ENCODE data around the gene MACIR. TPM values are rescaled to one million over a fixed set of nuclear protein-coding genes. Genes with fewer than 3 reads are reported as not detected.
A peak's percentile ranks its signal among the peaks of the same experiment; 100 is the strongest.

MACIR gene
- total RNA-seq, 4 donors from 2014 or later = 4.1 to 42.7 (median 24.1) TPM

GRCh38 chr5:103259705-103260355 is 1.3 kb downstream of the MACIR start:
- peak overlapping the region; percentile 87 to 94 (median 92) for H3K4me3 ChIP-seq
- peak in 1 of 3 donors; percentile 18 for DNase-seq
- no peaks in the 10 kb centered on the region for H3K36me3 ChIP-seq
- H3K4me1 ChIP-seq = peaks cover 0 to 16% (median 2%) of the 10 kb centered on the region in 4 donors
- TF ChIP-seq POLR2A (IDR thresholded peaks at IDR 0.05) (no peak), CTCF (IDR thresholded peaks at IDR 0.05) (no peak)
- H3K27ac ChIP-seq = peak overlapping the region; percentile 79 to 97 (median 91)
- no peaks in the 10 kb centered on the region for H3K9me3 ChIP-seq
- no peaks in the 10 kb centered on the region for H3K27me3 ChIP-seq

DNA sequence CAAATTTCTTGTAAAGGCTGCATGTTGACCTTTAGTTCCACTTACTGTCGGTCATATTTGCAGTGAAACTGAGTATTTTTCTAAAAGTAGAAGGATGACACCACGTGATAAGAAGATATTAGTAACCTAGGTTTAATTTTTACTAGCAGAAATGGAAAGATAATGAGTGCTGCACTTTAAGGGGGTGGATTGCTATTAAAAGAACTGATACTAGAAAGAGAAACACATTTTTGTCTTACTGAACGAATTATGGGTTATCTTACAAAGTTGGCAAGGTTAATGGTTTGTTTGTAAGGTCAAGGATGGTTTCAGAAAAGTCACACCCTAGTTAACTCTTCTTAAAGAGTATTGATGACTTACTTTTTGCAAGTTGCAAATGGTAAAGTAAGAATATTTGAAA is 2.4 kb downstream of the MACIR start:
- Histone ChIP-seq H3K4me1 (peaks cover 0 to 8% (median 2%) of the 10 kb centered on the region in 4 donors), H3K4me3 (peak overlapping the region in 2 of 4 donors; percentile 94), H3K36me3 (no peaks in the 10 kb centered on the region), H3K9me3 (no peaks in the 10 kb centered on the region), H3K27me3 (no peaks in the 10 kb centered on the region), H3K27ac (peak overlapping the region in 1 of 4 donors; percentile 97)
- DNase-seq = no peak
- no peak for TF ChIP-seq POLR2A (IDR thresholded peaks at IDR 0.05)
- TF ChIP-seq CTCF (IDR thresholded peaks at IDR 0.05) = no peak

DNA sequence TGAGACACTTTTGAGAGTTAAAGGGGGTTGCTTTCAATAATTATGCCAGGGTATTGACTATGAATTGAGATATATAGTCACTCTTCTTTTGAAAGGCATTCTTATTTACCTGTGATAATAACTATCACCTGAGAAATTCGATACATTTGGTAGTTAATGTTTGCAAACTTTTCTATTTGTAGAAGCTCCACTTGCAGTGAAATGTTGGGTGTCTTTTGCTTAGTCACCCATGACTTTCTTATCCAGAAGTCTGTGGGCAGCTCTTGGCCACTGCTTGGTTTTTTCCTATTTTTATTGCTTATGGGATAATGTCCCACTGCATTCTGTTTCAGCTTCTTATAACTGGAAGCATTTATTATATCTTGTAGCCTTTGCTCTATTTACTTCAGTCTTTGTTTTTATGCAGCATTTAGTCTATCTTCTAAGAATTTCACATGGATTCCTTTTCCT is 3.9 kb downstream of the MACIR start:
- Histone ChIP-seq H3K9me3 (no peaks in the 10 kb centered on the region), H3K27me3 (no peaks in the 10 kb centered on the region), H3K4me1 (peaks cover 0 to 4% (median 2%) of the 10 kb centered on the region in 4 donors), H3K27ac (peak overlapping the region in 1 of 4 donors; percentile 12), H3K36me3 (peaks cover 0 to 13% (median 0%) of the 10 kb centered on the region in 3 donors), H3K4me3 (no peak overlapping the region)
- no peak for TF ChIP-seq POLR2A (IDR thresholded peaks at IDR 0.05)
- DNase-seq = no peak

DNA sequence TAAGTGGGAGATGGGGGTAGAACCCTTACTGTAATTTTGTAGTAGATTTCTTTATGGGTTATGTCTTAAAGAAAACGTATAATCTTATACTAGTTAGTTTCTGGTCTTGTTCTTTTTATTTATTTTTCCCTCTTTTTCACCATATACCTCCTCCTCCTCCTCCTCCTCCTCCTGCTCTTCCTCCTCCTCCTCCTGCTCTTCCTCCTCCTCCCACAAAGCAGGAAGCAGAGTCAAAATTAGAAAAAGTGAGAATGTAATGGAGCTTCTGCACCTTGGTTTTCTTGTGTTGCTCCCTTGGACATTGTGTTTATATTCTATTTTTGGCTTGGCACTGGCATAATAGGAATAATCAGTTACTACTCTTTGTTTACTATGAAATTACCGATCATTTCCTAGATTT is 4.5 kb downstream of the MACIR start:
- no peak for TF ChIP-seq POLR2A (IDR thresholded peaks at IDR 0.05)
- TF ChIP-seq CTCF (IDR thresholded peaks at IDR 0.05) = no peak
- Histone ChIP-seq H3K9me3 (no peaks in the 10 kb centered on the region), H3K27me3 (no peaks in the 10 kb centered on the region), H3K4me1 (peaks cover 0 to 4% (median 2%) of the 10 kb centered on the region in 4 donors), H3K27ac (no peak overlapping the region), H3K4me3 (no peak overlapping the region), H3K36me3 (peaks cover 0 to 18% (median 0%) of the 10 kb centered on the region in 3 donors)
- no peak for DNase-seq

DNA sequence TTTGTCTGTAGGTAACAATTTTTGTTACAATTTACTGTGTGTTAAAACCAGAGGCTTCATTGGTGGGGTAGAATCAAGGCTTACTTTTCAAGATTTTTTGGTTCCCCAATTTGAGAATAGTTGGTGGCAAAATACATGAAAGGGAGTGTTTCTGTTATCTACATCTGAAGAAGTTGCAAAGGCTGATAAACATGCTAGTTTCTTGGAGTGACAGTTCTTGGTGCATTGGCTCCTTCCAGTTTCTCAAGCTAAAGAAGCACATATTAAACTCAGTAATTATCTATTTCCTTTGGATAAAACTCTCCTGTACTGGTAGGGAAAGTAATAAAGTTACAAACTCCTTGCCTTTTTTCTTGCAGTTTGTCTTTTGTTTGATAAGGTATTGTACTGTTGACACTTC is 5.9 kb downstream of the MACIR start:
- H3K27me3 ChIP-seq = no peaks in the 10 kb centered on the region
- H3K9me3 ChIP-seq = no peaks in the 10 kb centered on the region
- peaks cover 0 to 21% (median 0%) of the 10 kb centered on the region in 3 donors for H3K36me3 ChIP-seq
- peaks cover 0 to 4% (median 2%) of the 10 kb centered on the region in 4 donors for H3K4me1 ChIP-seq
- no peak for TF ChIP-seq CTCF (IDR thresholded peaks at IDR 0.05)
- no peak for TF ChIP-seq POLR2A (IDR thresholded peaks at IDR 0.05)
- H3K27ac ChIP-seq = no peak overlapping the region
- DNase-seq = no peak
- no peak overlapping the region for H3K4me3 ChIP-seq

DNA sequence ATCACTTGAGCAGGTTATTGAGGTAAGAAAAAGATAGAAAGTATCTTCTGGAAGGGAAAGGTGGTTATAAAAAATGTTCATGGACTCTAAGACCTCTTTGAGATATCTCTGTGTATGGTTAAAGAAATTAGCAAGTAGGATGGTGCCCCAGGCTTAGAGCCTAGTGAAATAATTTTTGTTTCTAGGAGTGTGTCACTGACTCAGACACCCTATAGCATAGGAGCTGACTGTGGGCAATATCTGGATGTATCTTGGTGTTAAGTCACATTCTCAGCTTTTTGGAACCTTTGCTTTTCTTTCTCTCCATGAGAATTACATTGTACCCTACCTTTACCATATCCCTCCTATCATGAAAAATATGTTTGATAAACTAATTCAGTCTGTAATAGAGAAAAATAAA is 12.0 kb downstream of the MACIR start:
- Histone ChIP-seq H3K9me3 (no peaks in the 10 kb centered on the region), H3K4me1 (no peaks in the 10 kb centered on the region), H3K27ac (no peak overlapping the region), H3K4me3 (no peak overlapping the region), H3K27me3 (no peaks in the 10 kb centered on the region), H3K36me3 (peaks cover 0 to 23% (median 0%) of the 10 kb centered on the region in 3 donors)
- DNase-seq = no peak
- TF ChIP-seq POLR2A (IDR thresholded peaks at IDR 0.05) = no peak
- TF ChIP-seq CTCF (IDR thresholded peaks at IDR 0.05) = no peak
